ENCODE data around the gene NBPF3.
"Not testable (repeated sequence)": the region's sequence is repeated elsewhere in the genome, so short reads cannot be mapped to it uniquely, and the experiment has no call there.

NBPF3 gene

GRCh38 chr1:21406659-21407058 is 33.3 kb upstream of the NBPF3 start:
- no peak for DNase-seq (ENCODE audit: low spot score)
- TF ChIP-seq, protein P1, sequence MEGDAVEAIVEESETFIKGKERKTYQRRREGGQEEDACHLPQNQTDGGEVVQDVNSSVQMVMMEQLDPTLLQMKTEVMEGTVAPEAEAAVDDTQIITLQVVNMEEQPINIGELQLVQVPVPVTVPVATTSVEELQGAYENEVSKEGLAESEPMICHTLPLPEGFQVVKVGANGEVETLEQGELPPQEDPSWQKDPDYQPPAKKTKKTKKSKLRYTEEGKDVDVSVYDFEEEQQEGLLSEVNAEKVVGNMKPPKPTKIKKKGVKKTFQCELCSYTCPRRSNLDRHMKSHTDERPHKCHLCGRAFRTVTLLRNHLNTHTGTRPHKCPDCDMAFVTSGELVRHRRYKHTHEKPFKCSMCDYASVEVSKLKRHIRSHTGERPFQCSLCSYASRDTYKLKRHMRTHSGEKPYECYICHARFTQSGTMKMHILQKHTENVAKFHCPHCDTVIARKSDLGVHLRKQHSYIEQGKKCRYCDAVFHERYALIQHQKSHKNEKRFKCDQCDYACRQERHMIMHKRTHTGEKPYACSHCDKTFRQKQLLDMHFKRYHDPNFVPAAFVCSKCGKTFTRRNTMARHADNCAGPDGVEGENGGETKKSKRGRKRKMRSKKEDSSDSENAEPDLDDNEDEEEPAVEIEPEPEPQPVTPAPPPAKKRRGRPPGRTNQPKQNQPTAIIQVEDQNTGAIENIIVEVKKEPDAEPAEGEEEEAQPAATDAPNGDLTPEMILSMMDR (IDR thresholded peaks at IDR 0.05; ENCODE audit: extremely low read depth, insufficient read depth, missing control alignments) = no peak
- in situ Hi-C loops (cut with MboI; ENCODE audit: low pct_unique_long_range_greater_than_20kb, low sequenced_read_pairs, unreplicated experiment) = no loop called here

DNA sequence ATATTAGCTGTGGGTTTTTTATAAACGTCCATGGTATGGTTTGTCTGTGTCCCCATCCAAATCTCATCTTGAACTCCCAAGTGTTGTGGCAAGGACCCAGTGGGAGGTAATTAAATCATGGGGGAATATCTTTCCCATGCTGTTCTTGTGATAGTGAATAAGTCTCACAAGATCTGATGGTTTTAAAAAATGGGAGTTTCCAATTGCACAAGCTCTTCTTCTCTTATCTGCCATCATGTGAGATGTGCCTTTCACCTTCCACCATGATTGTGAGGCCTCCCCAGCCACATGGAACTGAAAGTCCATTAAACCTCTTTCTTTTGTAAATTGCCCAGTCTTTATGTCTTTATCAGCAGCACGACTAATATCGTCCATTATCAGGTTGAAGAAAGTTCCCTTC is 30.0 kb upstream of the NBPF3 start:
- in situ Hi-C loops (cut with MboI; ENCODE audit: low pct_unique_long_range_greater_than_20kb, low sequenced_read_pairs, unreplicated experiment); DNase-seq (ENCODE audit: low spot score): not testable (repeated sequence)

DNA sequence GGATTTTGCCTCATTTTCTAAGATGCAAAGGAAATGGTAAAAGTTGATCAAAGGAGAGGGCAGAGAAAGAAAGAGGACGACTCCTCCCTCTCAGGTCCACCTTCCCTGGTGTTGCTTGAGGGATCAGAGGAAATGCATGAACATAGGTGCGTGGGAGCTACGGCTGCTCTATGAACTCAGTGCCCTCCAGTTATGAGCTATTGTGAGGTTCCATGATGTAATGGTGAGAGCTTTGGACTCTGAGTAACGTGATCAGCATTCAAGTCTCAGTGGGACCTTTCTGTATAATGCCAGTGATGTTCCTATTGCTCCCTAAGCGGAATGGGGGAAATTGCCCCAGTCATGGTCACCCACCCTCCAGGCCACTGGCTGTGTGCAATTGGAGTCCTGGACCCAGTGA is 25.9 kb upstream of the NBPF3 start:
- TF ChIP-seq, protein P1 (IDR thresholded peaks at IDR 0.05; ENCODE audit: extremely low read depth, insufficient read depth, missing control alignments) = no peak
- DNase-seq (ENCODE audit: low spot score) = no peak
- in situ Hi-C loops (cut with MboI; ENCODE audit: low pct_unique_long_range_greater_than_20kb, low sequenced_read_pairs, unreplicated experiment) = no loop called here

DNA sequence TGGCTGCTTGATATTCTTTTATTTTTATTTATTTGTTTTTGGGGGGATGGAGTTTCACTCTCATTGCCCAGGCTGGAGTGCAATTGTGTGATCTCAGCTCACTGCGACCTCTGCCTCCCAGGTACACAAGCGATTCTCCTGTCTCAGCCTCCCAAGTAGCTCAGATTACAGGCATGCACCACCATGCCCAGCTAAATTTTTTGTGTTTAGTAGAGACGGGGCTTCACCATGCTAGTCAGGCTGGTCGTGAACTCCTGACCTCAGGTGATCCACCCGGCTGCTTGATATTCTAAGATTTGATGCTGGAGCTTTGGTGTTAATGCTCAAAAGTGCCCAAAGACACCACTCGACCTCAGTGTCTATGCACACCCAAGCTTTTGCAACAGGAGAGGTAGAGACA is 19.6 kb upstream of the NBPF3 start:
- in situ Hi-C loops (cut with MboI; ENCODE audit: low pct_unique_long_range_greater_than_20kb, low sequenced_read_pairs, unreplicated experiment); DNase-seq (ENCODE audit: low spot score): not testable (repeated sequence)

DNA sequence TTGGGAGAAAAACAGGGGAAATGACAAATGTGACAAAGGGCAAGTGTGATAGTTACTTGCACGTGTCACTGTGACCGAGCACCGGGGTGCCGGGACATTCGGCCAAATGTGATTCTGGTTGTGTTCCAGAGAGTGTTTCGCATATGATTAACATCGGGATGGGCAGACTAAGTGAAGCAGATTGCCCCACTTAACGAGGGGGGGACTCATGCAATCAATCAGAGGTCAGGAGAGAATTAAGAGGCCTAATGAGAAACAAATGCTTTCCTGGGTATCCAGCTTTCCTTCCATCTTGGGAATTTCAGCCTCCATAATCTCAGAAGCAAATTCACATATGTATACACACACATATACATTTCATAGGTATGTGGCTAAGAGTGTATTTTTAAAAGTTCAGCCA is 18.6 kb upstream of the NBPF3 start:
- in situ Hi-C loops (cut with MboI; ENCODE audit: low pct_unique_long_range_greater_than_20kb, low sequenced_read_pairs, unreplicated experiment); DNase-seq (ENCODE audit: low spot score): not testable (repeated sequence)

- DNase-seq (ENCODE audit: low spot score); in situ Hi-C loops (cut with MboI; ENCODE audit: low pct_unique_long_range_greater_than_20kb, low sequenced_read_pairs, unreplicated experiment): not testable (repeated sequence)
These were observed 12.0 kb upstream of the NBPF3 start for GRCh38 chr1:21427798-21428480.

- DNase-seq (ENCODE audit: low spot score); in situ Hi-C loops (cut with MboI; ENCODE audit: low pct_unique_long_range_greater_than_20kb, low sequenced_read_pairs, unreplicated experiment): not testable (repeated sequence)
These were observed 11.4 kb upstream of the NBPF3 start for GRCh38 chr1:21428481-21429073.

DNA sequence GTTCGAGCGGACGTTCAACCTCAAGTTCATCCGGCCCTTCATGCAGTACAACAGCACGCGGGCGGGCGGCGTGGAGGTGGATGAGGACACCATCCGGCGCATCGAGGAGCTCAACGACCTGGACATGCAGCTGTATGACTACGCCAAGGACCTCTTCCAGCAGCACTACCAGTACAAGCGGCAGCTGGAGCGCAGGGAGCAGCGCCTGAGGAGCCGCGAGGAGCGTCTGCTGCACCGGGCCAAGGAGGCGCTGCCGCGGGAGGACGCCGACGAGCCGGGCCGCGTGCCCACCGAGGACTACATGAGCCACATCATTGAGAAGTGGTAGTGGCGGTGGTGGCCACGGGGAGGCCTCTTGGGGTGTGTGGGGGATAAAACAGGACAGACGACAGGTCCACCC is 10.7 kb upstream of the NBPF3 start:
- in situ Hi-C loops (cut with MboI; ENCODE audit: low pct_unique_long_range_greater_than_20kb, low sequenced_read_pairs, unreplicated experiment); DNase-seq (ENCODE audit: low spot score): not testable (repeated sequence)

- in situ Hi-C loops (cut with MboI; ENCODE audit: low pct_unique_long_range_greater_than_20kb, low sequenced_read_pairs, unreplicated experiment); DNase-seq (ENCODE audit: low spot score): not testable (repeated sequence)
These were observed 9.1 kb upstream of the NBPF3 start for GRCh38 chr1:21430875-21431274.

- DNase-seq (ENCODE audit: low spot score) = no peak
- in situ Hi-C loops (cut with MboI; ENCODE audit: low pct_unique_long_range_greater_than_20kb, low sequenced_read_pairs, unreplicated experiment) = no loop called here
- TF ChIP-seq, protein P1 (IDR thresholded peaks at IDR 0.05; ENCODE audit: extremely low read depth, insufficient read depth, missing control alignments) = no peak
These were observed 5.5 kb upstream of the NBPF3 start for GRCh38 chr1:21434394-21434793.
